ENCODE data around the gene NBL1.

NBL1 gene, protein sequence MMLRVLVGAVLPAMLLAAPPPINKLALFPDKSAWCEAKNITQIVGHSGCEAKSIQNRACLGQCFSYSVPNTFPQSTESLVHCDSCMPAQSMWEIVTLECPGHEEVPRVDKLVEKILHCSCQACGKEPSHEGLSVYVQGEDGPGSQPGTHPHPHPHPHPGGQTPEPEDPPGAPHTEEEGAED

DNA sequence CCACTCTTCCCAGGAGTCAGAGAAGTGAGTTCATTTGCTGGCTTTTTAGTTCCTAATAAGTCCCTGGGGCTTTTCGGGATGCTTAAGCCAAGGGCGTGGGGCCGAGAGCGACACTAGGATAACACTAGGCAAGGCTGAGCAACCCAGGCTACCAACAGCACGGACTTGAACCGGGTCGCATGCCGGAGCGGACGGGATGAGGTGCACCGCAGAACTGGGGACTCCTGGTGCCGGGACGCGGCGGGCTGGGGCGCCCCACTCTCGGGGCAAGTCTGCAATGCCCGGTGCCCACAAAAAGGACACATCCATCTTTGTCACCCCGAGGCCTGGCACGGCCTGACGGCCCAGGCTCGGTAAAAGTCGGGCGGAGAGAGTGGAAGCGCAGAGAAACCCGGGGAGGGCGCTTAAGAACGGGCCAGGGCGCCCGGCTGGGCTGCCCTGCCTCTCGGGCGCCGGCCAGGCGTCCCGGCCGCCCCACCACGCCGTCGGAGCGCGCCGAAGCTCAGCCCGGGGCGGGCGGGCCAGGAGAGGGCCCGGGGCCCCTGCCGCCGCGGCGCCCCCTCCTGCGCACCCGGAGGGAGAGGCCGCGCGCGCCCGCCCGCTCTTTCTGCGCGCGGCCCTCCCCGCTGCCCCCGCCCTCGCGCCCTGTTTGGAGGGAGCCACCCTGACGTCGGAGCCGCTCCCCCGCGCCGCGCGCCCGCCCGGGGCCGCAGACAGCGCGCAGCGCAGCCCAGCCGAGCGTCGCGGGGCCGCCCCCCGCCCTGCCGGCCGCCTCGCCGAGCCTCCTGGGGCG lies at the start of gene NBL1:
Gene NBL1 (plus strand): TSS at position 710 of the 793 bp plus-strand sequence. CDS start 10,720 bp downstream, outside the sequence.
- DNase-seq (ENCODE audit: low read depth): no peak

GRCh38 chr1:19596065-19596713 lies 47.9 kb upstream of the NBL1 start:
- DNase-seq (ENCODE audit: low read depth): no peak

DNA sequence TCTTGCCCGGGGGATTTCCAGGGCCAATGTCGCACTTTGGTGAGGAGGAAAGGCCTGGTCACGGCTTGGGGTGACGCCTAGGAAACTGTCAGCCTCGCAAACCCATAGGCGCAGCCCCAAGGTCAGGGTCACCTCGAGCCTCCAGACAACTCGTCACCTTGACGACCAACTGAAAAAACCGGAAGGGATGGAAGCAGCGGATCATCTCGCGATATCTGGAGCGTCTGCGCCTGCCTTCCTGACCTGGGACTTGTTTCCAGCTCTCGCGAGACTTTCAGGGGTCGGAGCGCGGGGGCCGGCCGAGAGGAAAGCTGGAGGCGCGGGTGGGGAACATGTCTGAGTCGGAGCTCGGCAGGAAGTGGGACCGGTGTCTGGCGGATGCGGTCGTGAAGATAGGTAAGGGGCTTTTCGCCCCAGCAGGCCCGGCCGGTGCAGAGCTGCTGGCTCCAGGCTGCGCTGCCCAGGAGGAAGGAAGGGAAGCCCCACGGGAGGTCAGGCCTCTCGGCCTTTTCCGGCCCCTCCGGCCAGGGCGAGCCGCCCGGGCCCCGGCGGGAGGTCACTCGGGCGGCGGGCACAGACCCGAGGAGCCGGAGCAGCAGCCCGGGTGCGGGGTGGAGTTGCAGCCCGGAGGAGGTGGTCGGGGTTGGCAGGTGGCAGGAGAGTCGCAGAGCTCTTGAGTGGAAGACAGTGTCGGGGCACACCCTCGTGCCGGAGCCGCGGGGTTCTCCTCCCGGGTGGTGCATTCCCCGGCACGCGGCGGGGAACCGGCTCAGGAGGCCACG lies 47.2 kb upstream of the NBL1 start:
- peak; percentile 95 for DNase-seq (ENCODE audit: low read depth)

- DNase-seq (ENCODE audit: low read depth): no peak
Observed at GRCh38 chr1:19597496-19598309, 46.4 kb upstream of the NBL1 start.

DNA sequence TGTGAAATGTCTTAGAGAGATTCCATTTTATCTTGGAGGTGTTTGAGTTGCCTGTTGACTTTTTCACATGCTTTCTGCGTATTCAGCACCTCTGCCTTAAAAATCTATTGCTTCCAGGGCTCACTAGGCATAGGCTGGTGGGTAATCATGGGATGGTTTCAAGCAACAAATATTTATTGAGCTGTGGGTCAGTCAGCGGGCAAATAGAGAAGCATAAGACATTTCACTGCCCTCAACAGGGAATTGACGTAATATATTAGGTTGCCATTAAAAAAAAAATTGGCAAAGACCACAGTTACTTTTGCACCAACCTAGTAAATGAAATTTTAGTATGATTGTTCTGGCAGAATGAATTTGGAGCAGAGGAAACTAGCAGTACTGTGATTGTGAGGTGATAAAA lies 44.3 kb upstream of the NBL1 start:
- no peak for DNase-seq (ENCODE audit: low read depth)

DNA sequence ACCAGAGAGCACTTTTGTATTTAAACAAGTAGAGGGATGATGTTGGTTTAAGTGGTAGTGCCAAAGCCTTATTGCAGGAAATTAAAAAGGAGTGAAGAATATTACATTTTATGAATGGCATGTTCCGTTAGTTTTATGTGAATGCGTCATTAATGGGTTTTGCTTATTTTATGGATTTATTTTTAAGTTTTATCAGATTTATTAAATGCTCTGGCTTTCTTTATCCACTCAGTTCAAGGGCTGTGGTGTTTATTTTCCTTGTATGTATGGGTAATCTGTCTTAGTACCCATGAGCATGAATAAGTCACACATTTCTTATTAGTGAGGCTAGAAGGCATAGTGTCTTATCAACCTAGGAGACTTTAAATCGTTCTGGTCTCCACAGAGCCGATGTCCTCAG lies 41.6 kb upstream of the NBL1 start:
- DNase-seq (ENCODE audit: low read depth): no peak

DNA sequence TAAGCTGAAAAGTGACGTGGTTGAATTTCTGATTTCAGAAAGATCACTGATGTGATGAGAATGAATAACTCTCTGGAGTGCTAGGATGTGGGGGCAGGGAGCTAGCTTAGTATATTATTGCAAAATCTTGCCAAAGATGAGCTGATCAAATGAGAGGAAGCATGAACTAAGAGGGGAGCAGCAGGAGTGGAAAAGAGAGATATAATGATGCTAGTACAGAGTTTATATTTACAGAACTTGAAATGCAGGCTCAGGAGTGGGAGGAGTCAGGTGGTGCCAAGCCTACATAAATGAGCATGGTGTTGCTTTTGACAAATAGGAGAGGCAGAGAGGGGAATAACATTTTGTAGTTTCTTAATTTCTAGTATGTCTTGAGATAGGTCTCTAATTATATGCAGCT lies 38.1 kb upstream of the NBL1 start:
- no peak for DNase-seq (ENCODE audit: low read depth)

DNA sequence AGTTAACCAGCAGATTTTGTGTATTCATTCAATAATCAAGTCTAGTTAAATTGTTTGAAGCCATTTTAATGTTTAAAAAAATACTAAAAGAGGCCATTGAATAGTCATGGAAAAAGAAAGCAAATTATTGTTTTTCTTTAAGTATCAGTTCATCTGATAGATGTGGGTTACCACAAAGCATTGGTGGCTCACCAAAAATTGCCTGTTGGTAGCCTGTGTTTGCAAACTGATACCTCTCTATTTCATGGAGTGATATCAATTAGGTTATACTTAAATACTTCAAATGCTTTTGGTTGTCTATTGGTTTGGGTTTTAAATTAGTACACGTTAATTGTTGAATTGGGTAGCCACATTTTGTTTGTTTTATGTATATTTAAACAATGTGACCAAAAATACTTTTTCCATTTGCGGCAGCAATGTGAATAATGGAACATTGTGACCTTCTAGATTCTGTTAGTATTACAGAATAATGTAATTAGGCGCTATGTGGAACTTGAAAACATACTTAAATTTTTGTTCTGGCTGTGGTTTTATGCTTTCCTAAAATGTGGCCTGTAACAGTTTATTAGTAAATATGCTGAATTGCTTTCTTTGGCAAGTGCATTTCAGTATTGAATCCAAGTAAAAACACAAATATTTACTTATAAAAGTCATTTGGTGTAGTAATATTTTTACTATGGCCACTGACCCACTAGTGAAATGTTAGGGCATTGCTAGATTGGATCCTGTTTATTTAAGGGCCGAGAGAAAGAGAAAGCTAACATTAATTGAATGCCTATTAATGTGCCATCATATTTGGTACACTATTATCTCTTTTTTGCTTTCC lies 37.1 kb upstream of the NBL1 start:
- no peak for DNase-seq (ENCODE audit: low read depth)

DNA sequence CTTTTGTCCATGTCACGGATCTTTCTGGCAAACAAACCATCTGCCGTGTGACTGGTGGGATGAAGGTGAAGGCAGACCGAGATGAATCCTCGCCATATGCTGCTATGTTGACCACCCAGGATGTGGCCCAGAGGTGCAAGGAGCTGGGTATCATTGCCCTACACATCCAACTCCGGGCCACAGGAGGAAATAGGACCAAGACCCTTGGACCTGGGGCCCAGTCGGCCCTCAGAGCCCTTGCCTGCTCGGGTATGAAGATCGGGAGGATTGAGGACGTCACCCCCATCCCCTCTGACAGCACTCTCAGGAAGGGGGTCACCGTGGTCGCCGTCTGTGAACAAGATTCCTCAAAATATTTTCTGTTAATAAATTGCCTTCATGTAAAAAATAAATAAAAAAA lies 35.9 kb upstream of the NBL1 start:
- DNase-seq (ENCODE audit: low read depth): no peak

- DNase-seq (ENCODE audit: low read depth): no peak
Observed at GRCh38 chr1:19610282-19610981, 33.7 kb upstream of the NBL1 start.

GRCh38 chr1:19612530-19612929 lies 31.6 kb upstream of the NBL1 start:
- DNase-seq (ENCODE audit: low read depth): no peak

DNA sequence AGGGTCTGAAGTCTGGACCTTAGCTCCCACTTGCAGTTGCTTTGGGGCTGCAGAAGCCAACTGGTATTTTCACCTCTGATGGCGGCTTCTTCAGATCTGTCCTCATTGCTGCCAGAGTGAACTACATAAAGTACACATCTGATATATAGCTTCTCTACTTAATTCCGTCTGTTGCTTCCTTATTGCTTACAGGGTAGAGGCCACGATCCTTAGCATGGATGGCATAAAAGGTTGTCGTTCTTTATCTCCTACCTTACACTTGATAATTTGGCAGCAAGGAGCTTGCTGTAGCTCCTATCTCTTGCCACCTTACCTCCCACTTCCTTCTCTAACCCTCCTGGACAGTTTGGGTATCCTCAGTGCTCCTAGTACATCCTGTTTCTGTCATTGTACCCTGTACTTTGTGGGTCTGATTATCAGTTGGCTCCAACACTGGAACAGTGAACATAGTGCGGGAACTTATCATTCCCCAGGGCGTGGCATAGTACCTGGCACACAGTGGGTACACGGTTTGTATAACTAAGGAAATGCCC lies 30.9 kb upstream of the NBL1 start:
- no peak for DNase-seq (ENCODE audit: low read depth)

DNA sequence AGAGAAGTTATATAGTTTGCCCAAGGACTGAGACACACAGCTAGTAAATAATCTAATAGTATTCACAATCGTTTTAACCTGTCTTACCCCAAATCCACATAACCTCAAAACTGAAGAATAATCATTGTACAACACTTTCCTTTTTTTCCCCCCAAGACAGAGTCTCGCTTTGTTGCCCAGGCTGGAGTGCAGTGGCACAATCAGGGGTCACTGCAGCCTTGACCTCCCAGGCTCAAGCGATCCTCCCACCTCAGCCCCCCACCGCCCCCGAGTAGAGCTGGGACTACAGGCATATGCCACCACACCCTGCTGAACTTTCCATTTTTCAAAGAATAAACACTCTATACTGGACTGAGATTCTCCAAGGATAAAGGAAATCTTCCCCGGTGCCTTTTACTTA lies 28.7 kb upstream of the NBL1 start:
- no peak for DNase-seq (ENCODE audit: low read depth)

GRCh38 chr1:19616489-19616888 lies 27.6 kb upstream of the NBL1 start:
- no peak for DNase-seq (ENCODE audit: low read depth)

DNA sequence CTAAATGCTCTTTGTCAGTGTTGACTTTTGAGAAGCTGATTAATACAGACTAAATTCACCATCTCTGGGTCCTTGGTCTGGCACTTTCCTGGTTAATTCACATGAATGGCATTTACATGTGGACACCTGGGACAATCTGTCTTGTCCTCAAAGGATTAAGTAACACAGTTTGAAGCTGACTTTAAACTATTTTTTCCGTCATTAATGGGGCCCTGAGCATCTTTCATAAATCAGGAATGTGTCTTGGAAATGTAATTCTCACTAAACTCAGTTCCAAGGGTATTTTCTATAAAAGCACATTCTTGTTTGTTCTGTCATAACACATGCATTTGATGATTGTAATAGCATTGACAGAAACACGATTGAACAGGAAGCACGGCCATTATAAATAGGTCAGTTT lies 26.7 kb upstream of the NBL1 start:
- DNase-seq (ENCODE audit: low read depth): no peak

GRCh38 chr1:19618428-19618827 lies 25.7 kb upstream of the NBL1 start:
- no peak for DNase-seq (ENCODE audit: low read depth)

- DNase-seq (ENCODE audit: low read depth): no peak
Observed at GRCh38 chr1:19619697-19620384, 24.3 kb upstream of the NBL1 start.

DNA sequence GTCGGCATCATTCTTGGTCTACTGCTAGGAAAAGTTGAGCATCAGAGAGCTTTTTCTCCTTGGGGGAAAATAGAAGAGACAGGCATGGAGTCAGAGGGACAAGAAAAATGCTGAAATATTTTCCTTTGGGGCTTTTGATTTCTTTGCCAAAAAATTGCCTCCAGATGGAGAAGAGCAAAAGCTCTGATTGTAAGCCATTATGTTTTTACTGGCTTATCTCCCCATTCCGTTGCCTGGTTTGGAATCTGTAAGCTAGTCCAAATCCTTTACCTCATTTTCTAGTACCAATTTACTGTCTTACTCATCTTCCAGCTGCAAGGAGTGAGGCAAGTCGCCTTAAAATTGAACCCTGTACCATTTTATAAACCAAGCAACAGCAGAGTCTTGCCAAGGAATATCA lies 23.3 kb upstream of the NBL1 start:
- DNase-seq (ENCODE audit: low read depth): no peak

DNA sequence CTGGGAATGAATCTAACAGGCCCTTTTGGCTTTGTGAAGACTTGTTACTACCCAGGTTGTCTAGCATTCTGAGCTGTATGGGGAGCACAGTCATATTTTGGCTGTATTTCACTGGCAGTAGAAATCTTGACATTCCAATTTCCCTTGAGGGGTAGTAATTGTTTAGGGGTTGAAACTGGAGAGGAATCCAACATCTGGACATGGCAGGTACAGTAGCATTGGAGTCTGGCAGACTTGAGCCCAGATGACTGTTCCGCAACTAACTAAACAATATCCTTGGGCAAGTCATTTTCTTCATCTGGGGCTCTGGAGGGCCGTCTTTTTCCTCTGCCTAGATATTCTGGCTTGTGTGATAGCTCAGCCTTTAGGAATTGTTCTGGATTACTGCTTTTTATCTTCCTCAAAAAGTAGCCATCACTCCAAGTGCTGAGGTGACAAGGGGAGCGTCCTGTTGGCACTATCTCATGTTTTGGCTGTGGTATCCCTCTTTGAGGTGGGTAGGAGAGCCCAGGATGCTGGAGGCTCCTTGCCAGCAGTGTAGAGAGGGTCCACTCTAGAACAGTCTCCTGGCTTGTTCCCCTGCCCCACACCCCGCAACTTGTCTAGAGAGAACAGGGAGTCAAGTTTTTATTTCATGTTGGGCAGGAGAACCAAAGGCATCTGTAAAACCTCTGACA lies 22.7 kb upstream of the NBL1 start:
- no peak for DNase-seq (ENCODE audit: low read depth)

All from HS-5 (cell line).